ENCODE data around the gene TMEM44.
A peak's percentile ranks its signal among the peaks of the same experiment; 100 is the strongest.

The TMEM44 gene
- total RNA-seq, result 0.36 to 2.0 (median 0.84) reads per million in 4 donors

- DNase-seq, result peak; percentile 23 to 71 (median 38)
Measured at GRCh38 chr3:194633349-194634004, at the start of gene TMEM44. Gene TMEM44, minus strand, starts transcription at chr3:194633419. Its CDS starts 204 bp downstream, at chr3:194633215.

- peak in 4 of 5 donors; percentile 36 to 80 (median 52) for DNase-seq
Measured at GRCh38 chr3:194682694-194683310, 49.6 kb upstream of the TMEM44 start.

- DNase-seq, result no peak
Measured at GRCh38 chr3:194682189-194682693, 49.0 kb upstream of the TMEM44 start.

- no peak for DNase-seq
Measured at GRCh38 chr3:194680888-194681615, 47.8 kb upstream of the TMEM44 start.

- no peak for DNase-seq
Measured at GRCh38 chr3:194676471-194676870, 43.3 kb upstream of the TMEM44 start.

- no peak for DNase-seq
Measured at GRCh38 chr3:194675680-194676079, 42.5 kb upstream of the TMEM44 start.

GRCh38 chr3:194675081-194675640, 41.9 kb upstream of the TMEM44 start:
- DNase-seq, result peak in 1 of 5 donors; percentile 27

GRCh38 chr3:194673761-194674160, 40.5 kb upstream of the TMEM44 start:
- DNase-seq, result no peak

GRCh38 chr3:194672876-194673275, 39.7 kb upstream of the TMEM44 start:
- no peak for DNase-seq

GRCh38 chr3:194671900-194672808, 38.9 kb upstream of the TMEM44 start, which contains the start of gene LSG1:
Gene LSG1, minus strand, starts transcription at chr3:194672191. Its CDS starts 29 bp downstream, at chr3:194672162.
- peak; percentile 72 to 94 (median 80) for DNase-seq

- peak in 1 of 5 donors; percentile 50 for DNase-seq
Measured at GRCh38 chr3:194671511-194671899, 38.3 kb upstream of the TMEM44 start.

GRCh38 chr3:194667363-194667762, 34.1 kb upstream of the TMEM44 start:
- no peak for DNase-seq

GRCh38 chr3:194664857-194665256, 31.6 kb upstream of the TMEM44 start:
- DNase-seq, result no peak

- no peak for DNase-seq
Measured at GRCh38 chr3:194661946-194662345, 28.7 kb upstream of the TMEM44 start.

- DNase-seq, result no peak
Measured at GRCh38 chr3:194661374-194661773, 28.2 kb upstream of the TMEM44 start.

GRCh38 chr3:194659778-194660177, 26.6 kb upstream of the TMEM44 start:
- no peak for DNase-seq

- no peak for DNase-seq
Measured at GRCh38 chr3:194658477-194659242, 25.4 kb upstream of the TMEM44 start.

GRCh38 chr3:194657439-194657838, 24.2 kb upstream of the TMEM44 start:
- DNase-seq, result no peak

GRCh38 chr3:194654443-194654842, 21.2 kb upstream of the TMEM44 start:
- peak in 1 of 5 donors; percentile 57 for DNase-seq

- no peak for DNase-seq
Measured at GRCh38 chr3:194647747-194648146, 14.5 kb upstream of the TMEM44 start.

- DNase-seq, result no peak
Measured at GRCh38 chr3:194642769-194643168, 9.6 kb upstream of the TMEM44 start.

Measured in T-helper 1 cell (primary cell).